Spleen (tissue), 7 donors: Measurements from ENCODE around the gene RPS6KA2.

Experiments
- POLR2A ChIP-seq, 3 donors: fragments of 450-650 bp; IDR thresholded peaks; one replicate each; pipeline ENCODE4 v1.5.1; 2017; ENCODE audit warnings: antibody characterized with exemption in 3 of 3, mild to moderate bottlenecking in 1 of 3
- POLR2AphosphoS5 ChIP-seq, 3 donors: sonication (generic); formaldehyde crosslinking; IDR thresholded peaks; one replicate each; pipeline ENCODE4 v1.5.1; 2017; ENCODE audit warnings: antibody characterized with exemption in 3 of 3
- TF ChIP-seq, protein P1 (sequence below), 11 experiments: fragments of 200-600 bp in 7 of 11; fragments of 450-650 bp in 4 of 11; sonication (generic) in 4 of 11; IDR thresholded peaks in 8 of 11; conservative IDR thresholded peaks in 3 of 11; 1 replicate in 7 of 11; 2 replicates in 4 of 11; pipeline versions ENCODE4 v1.4.0 to v1.8.0; 2016 to 2021; ENCODE audit warnings: antibody characterized with exemption in 11 of 11, inconsistent platforms in 4 of 11, mild to moderate bottlenecking in 1 of 11
- donor health status: DM: no; HTN: no; CAD: no; lungs with moderate emphysema.
- donor health status: DM: no; HTN: no; CAD: no.
- donor health status: DM: no; HTN: no; CAD: no.

DNA sequence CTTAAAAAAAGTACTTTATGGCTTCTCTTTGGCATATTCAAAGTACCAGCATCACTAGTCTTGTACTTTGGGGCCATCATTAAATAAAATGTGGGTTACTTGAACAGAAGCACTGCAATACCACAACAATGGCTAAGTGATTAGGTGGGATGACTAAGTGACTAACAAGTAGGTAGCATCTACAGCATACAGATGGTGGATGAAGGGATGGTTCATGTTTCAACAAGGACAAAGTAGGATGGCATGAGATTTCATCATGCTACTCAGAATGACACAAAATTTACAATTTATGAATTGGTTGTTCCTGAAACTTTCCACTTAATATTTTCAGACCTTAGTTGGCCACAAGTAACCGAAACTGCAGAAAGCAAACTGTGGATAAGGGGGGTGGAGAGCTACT is 252.0 kb downstream of the RPS6KA2 start:
- TF ChIP-seq, protein P1, sequence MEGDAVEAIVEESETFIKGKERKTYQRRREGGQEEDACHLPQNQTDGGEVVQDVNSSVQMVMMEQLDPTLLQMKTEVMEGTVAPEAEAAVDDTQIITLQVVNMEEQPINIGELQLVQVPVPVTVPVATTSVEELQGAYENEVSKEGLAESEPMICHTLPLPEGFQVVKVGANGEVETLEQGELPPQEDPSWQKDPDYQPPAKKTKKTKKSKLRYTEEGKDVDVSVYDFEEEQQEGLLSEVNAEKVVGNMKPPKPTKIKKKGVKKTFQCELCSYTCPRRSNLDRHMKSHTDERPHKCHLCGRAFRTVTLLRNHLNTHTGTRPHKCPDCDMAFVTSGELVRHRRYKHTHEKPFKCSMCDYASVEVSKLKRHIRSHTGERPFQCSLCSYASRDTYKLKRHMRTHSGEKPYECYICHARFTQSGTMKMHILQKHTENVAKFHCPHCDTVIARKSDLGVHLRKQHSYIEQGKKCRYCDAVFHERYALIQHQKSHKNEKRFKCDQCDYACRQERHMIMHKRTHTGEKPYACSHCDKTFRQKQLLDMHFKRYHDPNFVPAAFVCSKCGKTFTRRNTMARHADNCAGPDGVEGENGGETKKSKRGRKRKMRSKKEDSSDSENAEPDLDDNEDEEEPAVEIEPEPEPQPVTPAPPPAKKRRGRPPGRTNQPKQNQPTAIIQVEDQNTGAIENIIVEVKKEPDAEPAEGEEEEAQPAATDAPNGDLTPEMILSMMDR (IDR thresholded peaks at IDR 0.05 in 8 of 11, conservative IDR thresholded peaks at IDR 0.05 in 3 of 11): no peak
- TF ChIP-seq POLR2AphosphoS5 (IDR thresholded peaks at IDR 0.05) (no peak), POLR2A (IDR thresholded peaks at IDR 0.05) (no peak)
